Body of pancreas (tissue), 4 donors: Measurements from ENCODE around the gene HOXC6. TPM values are rescaled to one million over a fixed set of nuclear protein-coding genes. Genes with fewer than 3 reads are reported as not detected.

Experiments
- ATAC-seq: fragments of 150-250 bp; one replicate; pipeline ENCODE4 v1.9.1; 2016
- DNase-seq, 4 donors: peaks; one replicate each; pipeline ENCODE4 v3.0.0-alpha.2; 2019
- H3K27ac ChIP-seq, 4 donors: fragments of 200-600 bp; sonication (generic); 1 replicate in 3 of 4; 2 replicates in 1 of 4; pipeline versions ENCODE4 v1.5.1 to v1.6.1; 2016 to 2019; ENCODE audit warnings: mild to moderate bottlenecking in 1 of 4, mixed read lengths in 1 of 4, moderate library complexity in 1 of 4
- H3K27me3 ChIP-seq, 2 donors: fragments of 200-600 bp; sonication (generic); one replicate each; pipeline ENCODE4 v1.6.0; 2016; ENCODE audit warnings: mild to moderate bottlenecking in 1 of 2
- H3K36me3 ChIP-seq, 2 donors: fragments of 200-600 bp; sonication (generic); replicated peaks in 1 of 2; 2 replicates each; pipeline ENCODE4 v1.5.1; 2016; ENCODE audit warnings: low read depth in 2 of 2; ENCODE audit not compliant: insufficient read depth in 1 of 2
- H3K4me1 ChIP-seq: fragments of 200-600 bp; sonication (generic); one replicate; pipeline ENCODE4 v1.6.0; 2016
- H3K4me3 ChIP-seq, 2 donors: fragments of 200-600 bp; sonication (generic); 1 replicate in 1 of 2; 2 replicates in 1 of 2; pipeline ENCODE4 v1.5.1; 2016 to 2019
- H3K9me3 ChIP-seq, 3 donors: fragments of 200-600 bp; sonication (generic); 1 replicate in 2 of 3; 2 replicates in 1 of 3; pipeline ENCODE4 v1.5.1; 2016
- POLR2A ChIP-seq, 3 donors: fragments of 450-650 bp; IDR thresholded peaks; one replicate each; pipeline ENCODE4 v1.6.1; 2016; ENCODE audit warnings: antibody characterized with exemption in 3 of 3, mild to moderate bottlenecking in 2 of 3
- WGBS, 2 donors: methylation state at CpG; one replicate each; pipeline ENCODE4 v1.1.5; 2017; 5-methylcytosine and 5-hydroxymethylcytosine counted together
- intact Hi-C: fragments of 100-400 bp; cut with DNase I; formaldehyde crosslinking; loops from one replicate; pipeline ENCODE4 v1.15.1; 2023
- total RNA-seq, 2 donors: library from RNA; depleted of rRNA; stranded (reverse); fragments of >200 nt; gene quantifications; one replicate each; pipeline ENCODE4 v1.1.0, GENCODE V29; 2016
- TF ChIP-seq, protein P1 (sequence below), 7 experiments: fragments of 450-650 bp in 4 of 7; fragments of 200-600 bp in 3 of 7; sonication (generic) in 3 of 7; IDR thresholded peaks; one replicate each; pipeline ENCODE4 v1.5.1; 2016 to 2019; ENCODE audit warnings: antibody characterized with exemption in 7 of 7

HOXC6 gene
- total RNA-seq, 2 donors from 2014 or later, result not detected

DNA sequence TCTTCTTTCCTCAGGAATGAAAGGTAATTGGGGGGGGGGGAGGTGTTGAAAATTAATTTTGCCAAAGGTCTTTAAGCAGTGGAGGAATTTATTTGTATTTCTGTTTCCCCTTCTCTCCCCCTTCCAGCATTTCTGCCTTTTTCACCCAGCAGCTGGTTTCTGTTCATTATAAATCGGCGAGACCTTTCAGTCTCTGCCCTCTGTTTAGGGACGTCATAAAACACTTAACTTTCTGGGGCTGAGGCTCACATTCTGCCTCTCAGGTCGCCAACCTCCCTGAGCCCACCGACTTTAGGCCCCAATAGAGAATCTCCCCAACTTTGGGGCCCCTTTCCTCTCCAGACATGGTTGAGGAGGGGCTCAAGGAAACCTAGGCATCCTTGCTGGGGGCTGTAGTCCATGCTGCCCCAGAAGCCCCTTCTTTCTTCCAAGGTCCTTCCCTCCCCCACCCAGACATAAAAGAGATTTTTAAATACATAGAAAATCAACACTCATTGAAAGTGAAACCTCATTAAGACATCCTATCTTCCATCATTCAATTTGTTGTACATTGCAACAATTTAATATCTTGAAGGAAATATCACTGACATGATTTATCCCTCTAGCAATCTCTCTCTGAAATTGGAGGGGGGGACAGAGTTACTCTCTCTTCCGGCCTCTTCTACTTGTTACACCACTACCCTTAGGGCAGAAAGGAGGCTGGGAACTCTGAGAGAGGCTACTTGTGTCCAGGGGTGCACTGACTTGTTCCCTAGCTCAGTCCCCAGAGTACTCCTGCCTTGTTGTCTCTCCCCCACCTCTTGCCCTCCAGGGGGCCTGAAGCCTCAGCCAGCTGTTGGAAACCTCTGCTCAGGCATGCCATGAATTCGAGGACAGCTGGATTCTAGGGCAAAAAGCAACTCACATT, 2.5 kb upstream of the HOXC6 start:
- Histone ChIP-seq H3K9me3 (no peaks in the 10 kb centered on the region), H3K4me3 (no peak overlapping the region), H3K27ac (no peak overlapping the region), H3K4me1 (peaks cover 15% of the 10 kb centered on the region), H3K36me3 (no peaks in the 10 kb centered on the region), H3K27me3 (peaks cover 0 to 30% of the 10 kb centered on the region in 2 donors)
- TF ChIP-seq POLR2A (IDR thresholded peaks at IDR 0.05), result no peak
- TF ChIP-seq, protein P1, sequence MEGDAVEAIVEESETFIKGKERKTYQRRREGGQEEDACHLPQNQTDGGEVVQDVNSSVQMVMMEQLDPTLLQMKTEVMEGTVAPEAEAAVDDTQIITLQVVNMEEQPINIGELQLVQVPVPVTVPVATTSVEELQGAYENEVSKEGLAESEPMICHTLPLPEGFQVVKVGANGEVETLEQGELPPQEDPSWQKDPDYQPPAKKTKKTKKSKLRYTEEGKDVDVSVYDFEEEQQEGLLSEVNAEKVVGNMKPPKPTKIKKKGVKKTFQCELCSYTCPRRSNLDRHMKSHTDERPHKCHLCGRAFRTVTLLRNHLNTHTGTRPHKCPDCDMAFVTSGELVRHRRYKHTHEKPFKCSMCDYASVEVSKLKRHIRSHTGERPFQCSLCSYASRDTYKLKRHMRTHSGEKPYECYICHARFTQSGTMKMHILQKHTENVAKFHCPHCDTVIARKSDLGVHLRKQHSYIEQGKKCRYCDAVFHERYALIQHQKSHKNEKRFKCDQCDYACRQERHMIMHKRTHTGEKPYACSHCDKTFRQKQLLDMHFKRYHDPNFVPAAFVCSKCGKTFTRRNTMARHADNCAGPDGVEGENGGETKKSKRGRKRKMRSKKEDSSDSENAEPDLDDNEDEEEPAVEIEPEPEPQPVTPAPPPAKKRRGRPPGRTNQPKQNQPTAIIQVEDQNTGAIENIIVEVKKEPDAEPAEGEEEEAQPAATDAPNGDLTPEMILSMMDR (IDR thresholded peaks at IDR 0.05), result no peak
- DNase-seq (no peak), ATAC-seq (no peak)
- WGBS, 2 donors, result 39 to 42% methylated on average over 7 of the region's 7 CpGs
- intact Hi-C loops, result no loop called here

DNA sequence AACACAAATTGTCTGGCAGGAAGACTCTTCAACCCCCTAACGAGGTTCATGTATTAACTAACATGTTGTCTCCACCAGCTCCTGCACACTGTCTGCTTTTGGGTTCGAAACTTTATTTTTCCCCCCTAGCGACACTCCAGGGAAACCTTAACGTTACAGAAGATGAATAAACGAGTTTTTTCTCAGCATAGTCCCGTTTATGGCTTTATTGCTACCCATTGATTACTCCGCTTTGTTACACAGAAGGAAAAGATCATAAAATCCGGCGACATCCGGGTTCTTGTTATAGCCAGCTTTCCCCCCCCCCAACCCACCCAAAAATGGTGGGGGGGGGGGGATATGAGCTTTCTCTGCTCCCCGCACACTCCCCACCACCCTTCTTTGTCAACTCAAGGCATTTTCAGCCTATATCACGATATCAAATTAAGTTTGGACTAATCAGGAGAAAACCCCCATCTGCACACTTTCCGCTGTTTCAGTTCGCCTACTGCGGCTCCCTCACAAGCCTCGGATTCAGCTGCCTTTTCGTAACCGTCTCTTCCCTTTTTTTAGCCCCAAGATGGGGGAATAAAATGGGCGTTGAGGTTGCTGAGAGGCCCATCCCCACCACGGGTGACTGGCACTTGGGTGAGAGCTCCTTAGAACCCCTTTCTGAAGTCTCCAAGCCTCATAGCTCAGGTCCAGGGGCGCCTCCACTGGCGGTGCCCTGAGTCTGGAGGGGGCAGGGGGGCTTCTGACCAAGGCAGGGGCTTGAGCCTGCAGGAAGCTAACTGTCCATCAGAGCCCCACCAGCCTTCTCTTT, 1.4 kb upstream of the HOXC6 start:
- TF ChIP-seq, protein P1 (IDR thresholded peaks at IDR 0.05), result no peak
- no peak for TF ChIP-seq POLR2A (IDR thresholded peaks at IDR 0.05)
- ATAC-seq, result no peak
- H3K9me3 ChIP-seq, result no peaks in the 10 kb centered on the region
- 14 to 18% methylated on average over 21 to 22 of the region's 22 CpGs for WGBS, 2 donors
- no peaks in the 10 kb centered on the region for H3K36me3 ChIP-seq
- DNase-seq, result no peak
- H3K4me3 ChIP-seq, result no peak overlapping the region
- peaks cover 0 to 39% of the 10 kb centered on the region in 2 donors for H3K27me3 ChIP-seq
- H3K27ac ChIP-seq, result no peak overlapping the region
- intact Hi-C loops, result no loop called here
- peaks cover 21% of the 10 kb centered on the region for H3K4me1 ChIP-seq

DNA sequence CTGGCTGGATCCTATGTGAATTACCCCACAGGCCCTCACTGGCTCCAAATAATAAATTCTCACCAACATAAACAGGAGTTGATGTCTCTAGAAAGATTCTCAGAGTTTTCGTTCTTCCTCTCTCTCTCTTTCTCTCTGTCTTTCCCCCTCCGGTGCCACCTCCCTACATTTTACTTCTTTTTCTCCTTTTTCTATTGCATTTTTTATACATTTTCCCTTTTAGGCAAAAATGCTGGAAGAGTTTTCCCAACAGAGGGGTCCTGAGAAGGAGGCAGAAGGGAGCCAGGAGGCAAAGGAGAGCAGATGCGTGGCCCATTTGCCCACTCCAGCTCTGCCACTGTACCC, 826 bp upstream of the HOXC6 start:
- Histone ChIP-seq H3K9me3 (no peaks in the 10 kb centered on the region), H3K27ac (no peak overlapping the region), H3K4me1 (peaks cover 21% of the 10 kb centered on the region), H3K27me3 (peaks cover 0 to 44% of the 10 kb centered on the region in 2 donors), H3K36me3 (no peaks in the 10 kb centered on the region), H3K4me3 (no peak overlapping the region)
- ATAC-seq, result no peak
- 32 to 58% methylated on average over 3 of the region's 3 CpGs for WGBS, 2 donors
- TF ChIP-seq POLR2A (IDR thresholded peaks at IDR 0.05), result no peak
- intact Hi-C loops, result no loop called here
- no peak for DNase-seq

DNA sequence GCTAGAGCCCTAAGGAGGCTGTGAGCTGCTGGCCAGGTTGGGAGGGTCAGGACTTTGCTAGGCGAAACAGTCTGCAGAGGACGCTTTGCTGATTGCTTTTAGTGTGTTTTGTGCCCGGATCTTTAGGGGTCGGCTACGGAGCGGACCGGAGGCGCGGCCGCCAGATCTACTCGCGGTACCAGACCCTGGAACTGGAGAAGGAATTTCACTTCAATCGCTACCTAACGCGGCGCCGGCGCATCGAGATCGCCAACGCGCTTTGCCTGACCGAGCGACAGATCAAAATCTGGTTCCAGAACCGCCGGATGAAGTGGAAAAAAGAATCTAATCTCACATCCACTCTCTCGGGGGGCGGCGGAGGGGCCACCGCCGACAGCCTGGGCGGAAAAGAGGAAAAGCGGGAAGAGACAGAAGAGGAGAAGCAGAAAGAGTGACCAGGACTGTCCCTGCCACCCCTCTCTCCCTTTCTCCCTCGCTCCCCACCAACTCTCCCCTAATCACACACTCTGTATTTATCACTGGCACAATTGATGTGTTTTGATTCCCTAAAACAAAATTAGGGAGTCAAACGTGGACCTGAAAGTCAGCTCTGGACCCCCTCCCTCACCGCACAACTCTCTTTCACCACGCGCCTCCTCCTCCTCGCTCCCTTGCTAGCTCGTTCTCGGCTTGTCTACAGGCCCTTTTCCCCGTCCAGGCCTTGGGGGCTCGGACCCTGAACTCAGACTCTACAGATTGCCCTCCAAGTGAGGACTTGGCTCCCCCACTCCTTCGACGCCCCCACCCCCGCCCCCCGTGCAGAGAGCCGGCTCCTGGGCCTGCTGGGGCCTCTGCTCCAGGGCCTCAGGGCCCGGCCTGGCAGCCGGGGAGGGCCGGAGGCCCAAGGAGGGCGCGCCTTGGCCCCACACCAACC, 1.5 kb downstream of the HOXC6 start:
- TF ChIP-seq, protein P1 (IDR thresholded peaks at IDR 0.05), result no peak
- TF ChIP-seq POLR2A (IDR thresholded peaks at IDR 0.05), result no peak
- H3K4me3 ChIP-seq, result no peak overlapping the region
- ATAC-seq (no peak), DNase-seq (no peak)
- H3K9me3 ChIP-seq, result no peaks in the 10 kb centered on the region
- H3K27me3 ChIP-seq, result peaks cover 4 to 54% of the 10 kb centered on the region in 2 donors
- intact Hi-C loops, result loop anchor here (5.0 kb wide), 1 partner anchor 163 kb away; no protein-coding TSS in a partner anchor
- WGBS, 2 donors, result 24 to 25% methylated on average over 37 to 49 of the region's 53 CpGs
- H3K36me3 ChIP-seq, result no peaks in the 10 kb centered on the region
- H3K4me1 ChIP-seq, result peaks cover 37% of the 10 kb centered on the region
- no peak overlapping the region for H3K27ac ChIP-seq
